ENCODE data around the gene AMY1A. TPM values are rescaled to one million over a fixed set of nuclear protein-coding genes. Genes with fewer than 3 reads are reported as not detected.
"Not testable (repeated sequence)": the region's sequence is repeated elsewhere in the genome, so short reads cannot be mapped to it uniquely, and the experiment has no call there.

Gene AMY1A
- polyA plus RNA-seq, 1 of the 3 experiments (the other 2 are of a cell fraction) = not detected

DNA sequence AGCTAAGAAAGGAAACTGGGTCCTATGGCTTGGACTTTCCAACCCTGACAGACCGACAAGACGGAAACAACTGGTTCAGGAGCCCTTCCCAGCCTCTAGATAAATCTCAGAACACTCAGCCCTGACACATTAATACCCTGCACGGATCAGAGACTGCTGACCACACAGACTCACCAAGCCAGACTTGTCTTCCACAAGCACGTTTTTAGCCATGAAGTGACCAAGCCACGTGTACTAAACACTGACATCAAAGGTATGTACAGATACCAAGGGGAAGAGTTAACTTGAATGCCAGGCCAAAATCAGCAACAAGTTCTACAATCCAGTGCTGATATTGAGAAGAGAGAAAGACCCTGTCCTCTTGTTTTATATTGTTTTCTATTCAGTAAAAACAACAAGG is 40.5 kb downstream of the AMY1A start, which contains the start of gene AMY1B:
AMY1B (minus strand) TSS at position 101 of the 400 bp plus-strand sequence. CDS start 571 bp downstream, outside the sequence.
- CTCF ChIA-PET; H3K36me3 ChIP-seq (replicated peaks in 1 of 2; ENCODE audit: control insufficient read depth in 1 of 2, insufficient read depth in 2 of 2, low read length in 1 of 2); H3K9ac ChIP-seq; POLR2A ChIA-PET; H3F3A ChIP-seq (replicated peaks; ENCODE audit: insufficient read depth); H3K4me3 ChIP-seq (ENCODE audit: low read depth in 2 of 2, low read length in 1 of 2); H3K79me2 ChIP-seq (ENCODE audit: insufficient read depth); H4K20me1 ChIP-seq (ENCODE audit: insufficient read depth); H3K27me3 ChIP-seq (ENCODE audit: insufficient read depth); H3K9me3 ChIP-seq; H3K4me2 ChIP-seq; H2AFZ ChIP-seq (ENCODE audit: low read depth); H3K4me1 ChIP-seq (ENCODE audit: control insufficient read depth in 1 of 2, insufficient read depth in 2 of 2, low read depth in 1 of 2, low read length in 1 of 2); DNase-seq; H3K27ac ChIP-seq (ENCODE audit: low read depth in 2 of 2, low read length in 1 of 2); H3K9me2 ChIP-seq: not testable (repeated sequence)
- no CpG with 5 or more reads among the region's 5 CpGs for WGBS (ENCODE audit: low lambda C conversion rate)

DNA sequence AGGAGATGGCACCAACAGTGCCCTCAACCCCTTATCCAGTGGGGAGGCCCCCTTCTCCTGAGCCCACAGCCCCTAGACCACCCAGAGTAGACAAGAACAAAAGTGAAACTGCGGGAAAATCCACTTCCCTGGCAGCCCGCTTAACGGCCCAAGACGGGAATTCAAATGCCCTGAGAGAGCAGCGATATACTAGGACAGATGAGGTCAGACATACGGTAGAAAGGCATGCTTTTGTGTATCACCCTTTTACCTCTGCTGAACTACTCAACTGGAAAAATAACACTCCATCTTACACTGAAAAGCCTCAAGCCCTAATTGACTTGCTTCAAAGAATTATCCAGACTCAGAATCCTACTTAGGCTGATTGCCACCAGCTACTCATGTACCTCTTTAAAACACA is 41.9 kb downstream of the AMY1A start:
- CTCF ChIA-PET; H3K79me2 ChIP-seq (ENCODE audit: insufficient read depth); H3K36me3 ChIP-seq (replicated peaks in 1 of 2; ENCODE audit: control insufficient read depth in 1 of 2, insufficient read depth in 2 of 2, low read length in 1 of 2); H3K9me3 ChIP-seq; DNase-seq; H3K27ac ChIP-seq (ENCODE audit: low read depth in 2 of 2, low read length in 1 of 2); H3K9ac ChIP-seq; H3K9me2 ChIP-seq; H2AFZ ChIP-seq (ENCODE audit: low read depth); H3K27me3 ChIP-seq (ENCODE audit: insufficient read depth); H3K4me3 ChIP-seq (ENCODE audit: low read depth in 2 of 2, low read length in 1 of 2); POLR2A ChIA-PET; H3F3A ChIP-seq (replicated peaks; ENCODE audit: insufficient read depth); H3K4me2 ChIP-seq; H3K4me1 ChIP-seq (ENCODE audit: control insufficient read depth in 1 of 2, insufficient read depth in 2 of 2, low read depth in 1 of 2, low read length in 1 of 2); H4K20me1 ChIP-seq (ENCODE audit: insufficient read depth): not testable (repeated sequence)
- no CpG with 5 or more reads among the region's 6 CpGs for WGBS (ENCODE audit: low lambda C conversion rate)

DNA sequence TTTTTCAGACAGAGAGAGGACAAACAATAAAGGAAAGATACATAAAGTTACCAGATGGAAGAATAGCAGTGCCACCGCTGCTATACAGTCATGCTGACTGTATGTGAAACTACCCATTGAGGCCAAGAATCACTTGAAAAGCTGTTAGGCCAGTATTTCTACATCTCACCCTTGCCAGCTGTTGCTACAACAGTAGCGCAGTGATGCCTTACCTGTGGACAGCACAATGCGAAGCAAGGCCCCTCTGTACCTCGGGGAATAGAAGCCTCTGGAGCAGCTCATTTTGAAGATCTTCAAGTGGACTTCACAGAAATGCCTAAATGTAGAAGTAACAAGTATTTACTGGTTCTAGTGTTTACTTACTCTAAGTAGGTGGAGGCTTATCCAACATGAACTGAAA is 45.1 kb downstream of the AMY1A start:
- H3K36me3 ChIP-seq (replicated peaks in 1 of 2; ENCODE audit: control insufficient read depth in 1 of 2, insufficient read depth in 2 of 2, low read length in 1 of 2); H3K27ac ChIP-seq (ENCODE audit: low read depth in 2 of 2, low read length in 1 of 2); H4K20me1 ChIP-seq (ENCODE audit: insufficient read depth); H3K79me2 ChIP-seq (ENCODE audit: insufficient read depth); H3K27me3 ChIP-seq (ENCODE audit: insufficient read depth); H3K9me3 ChIP-seq; H3K9ac ChIP-seq; POLR2A ChIA-PET; CTCF ChIA-PET; H3K9me2 ChIP-seq; DNase-seq; H3K4me2 ChIP-seq; H3F3A ChIP-seq (replicated peaks; ENCODE audit: insufficient read depth); H3K4me3 ChIP-seq (ENCODE audit: low read depth in 2 of 2, low read length in 1 of 2); H3K4me1 ChIP-seq (ENCODE audit: control insufficient read depth in 1 of 2, insufficient read depth in 2 of 2, low read depth in 1 of 2, low read length in 1 of 2); H2AFZ ChIP-seq (ENCODE audit: low read depth): not testable (repeated sequence)
- no CpG with 5 or more reads among the region's 4 CpGs for WGBS (ENCODE audit: low lambda C conversion rate)

DNA sequence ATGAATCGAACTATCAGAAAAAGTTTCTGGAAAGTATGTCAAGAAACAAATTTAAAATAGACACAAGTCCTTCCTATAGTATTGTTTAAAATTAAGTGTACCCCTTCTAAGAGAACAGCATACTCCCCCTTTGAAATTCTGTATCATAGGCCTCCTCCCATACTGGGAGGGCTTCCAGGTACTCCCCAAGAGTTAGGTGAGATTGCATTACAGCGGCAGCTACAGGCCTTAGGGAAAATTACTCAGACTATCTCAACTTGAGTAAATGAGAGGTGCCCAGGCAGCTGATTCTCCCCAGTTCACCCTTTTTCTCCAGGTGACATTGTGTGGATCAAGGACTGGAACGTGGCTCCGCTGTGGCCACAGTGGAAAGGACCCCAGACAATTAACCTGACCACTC is 45.7 kb downstream of the AMY1A start:
- H3K27ac ChIP-seq (ENCODE audit: low read depth in 2 of 2, low read length in 1 of 2); H3K4me3 ChIP-seq (ENCODE audit: low read depth in 2 of 2, low read length in 1 of 2); H3K9me2 ChIP-seq; H2AFZ ChIP-seq (ENCODE audit: low read depth); H3F3A ChIP-seq (replicated peaks; ENCODE audit: insufficient read depth); POLR2A ChIA-PET; CTCF ChIA-PET; H3K79me2 ChIP-seq (ENCODE audit: insufficient read depth); H3K4me1 ChIP-seq (ENCODE audit: control insufficient read depth in 1 of 2, insufficient read depth in 2 of 2, low read depth in 1 of 2, low read length in 1 of 2); H3K9ac ChIP-seq; H3K4me2 ChIP-seq; H3K9me3 ChIP-seq; DNase-seq; H3K27me3 ChIP-seq (ENCODE audit: insufficient read depth); H4K20me1 ChIP-seq (ENCODE audit: insufficient read depth); H3K36me3 ChIP-seq (replicated peaks in 1 of 2; ENCODE audit: control insufficient read depth in 1 of 2, insufficient read depth in 2 of 2, low read length in 1 of 2): not testable (repeated sequence)
- WGBS (ENCODE audit: low lambda C conversion rate) = no CpG with 5 or more reads among the region's 4 CpGs

DNA sequence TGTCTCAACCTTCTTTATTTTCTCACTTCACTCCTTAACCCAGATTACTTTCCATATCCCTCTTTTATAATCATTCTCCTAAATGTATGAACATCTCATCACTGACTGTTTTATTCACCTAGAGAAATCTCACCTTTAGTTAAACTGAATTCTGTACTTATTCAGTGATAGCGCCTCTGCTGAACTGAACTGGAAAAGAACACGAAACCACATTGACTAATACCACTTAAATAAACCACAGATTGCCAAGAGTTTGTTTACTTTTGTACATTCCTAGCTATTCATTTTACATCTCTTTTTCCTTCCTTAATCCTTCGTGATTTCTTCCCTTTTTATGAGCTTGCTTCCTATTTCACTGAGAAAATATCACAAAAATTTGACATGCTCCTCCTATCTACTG is 52.1 kb downstream of the AMY1A start:
- H3K36me3 ChIP-seq (replicated peaks in 1 of 2; ENCODE audit: control insufficient read depth in 1 of 2, insufficient read depth in 2 of 2, low read length in 1 of 2); H3K4me1 ChIP-seq (ENCODE audit: control insufficient read depth in 1 of 2, insufficient read depth in 2 of 2, low read depth in 1 of 2, low read length in 1 of 2); H3K79me2 ChIP-seq (ENCODE audit: insufficient read depth); H3K9ac ChIP-seq; H3K9me2 ChIP-seq; H3K9me3 ChIP-seq; H3K4me3 ChIP-seq (ENCODE audit: low read depth in 2 of 2, low read length in 1 of 2); CTCF ChIA-PET; H3F3A ChIP-seq (replicated peaks; ENCODE audit: insufficient read depth); H3K4me2 ChIP-seq; H3K27ac ChIP-seq (ENCODE audit: low read depth in 2 of 2, low read length in 1 of 2); DNase-seq; H4K20me1 ChIP-seq (ENCODE audit: insufficient read depth); POLR2A ChIA-PET; H2AFZ ChIP-seq (ENCODE audit: low read depth); H3K27me3 ChIP-seq (ENCODE audit: insufficient read depth): not testable (repeated sequence)
- WGBS (ENCODE audit: low lambda C conversion rate) = no CpG with 5 or more reads among the region's 3 CpGs

DNA sequence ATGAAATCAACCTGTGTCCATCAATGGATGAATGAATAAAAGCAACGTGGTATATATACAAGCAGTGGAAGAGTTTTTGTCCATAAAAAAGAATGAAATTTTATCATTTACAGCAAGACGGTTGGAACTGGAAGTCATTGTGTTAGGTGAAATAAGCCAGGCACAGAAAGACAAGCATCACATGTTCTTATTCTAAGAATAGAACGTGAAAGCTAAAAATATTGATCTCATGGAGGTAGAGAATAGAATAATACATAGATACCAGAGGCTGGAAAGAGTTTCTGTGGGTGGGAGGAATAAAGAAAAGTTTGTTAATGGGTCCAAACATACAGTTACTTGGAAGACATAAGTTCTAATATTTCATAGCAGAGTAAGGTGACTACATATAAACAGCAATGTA is 54.8 kb downstream of the AMY1A start:
- not testable (repeated sequence) for H3K79me2 ChIP-seq (ENCODE audit: insufficient read depth); H3K9me2 ChIP-seq

More for the DNA sequence above, 54.8 kb downstream of the AMY1A start:
- POLR2A ChIA-PET; H3K4me3 ChIP-seq (ENCODE audit: low read depth in 2 of 2, low read length in 1 of 2); H2AFZ ChIP-seq (ENCODE audit: low read depth); H3K9me3 ChIP-seq; DNase-seq; H3K9ac ChIP-seq; CTCF ChIA-PET; H4K20me1 ChIP-seq (ENCODE audit: insufficient read depth); H3F3A ChIP-seq (replicated peaks; ENCODE audit: insufficient read depth); H3K4me1 ChIP-seq (ENCODE audit: control insufficient read depth in 1 of 2, insufficient read depth in 2 of 2, low read depth in 1 of 2, low read length in 1 of 2); H3K36me3 ChIP-seq (replicated peaks in 1 of 2; ENCODE audit: control insufficient read depth in 1 of 2, insufficient read depth in 2 of 2, low read length in 1 of 2); H3K4me2 ChIP-seq; H3K27me3 ChIP-seq (ENCODE audit: insufficient read depth); H3K27ac ChIP-seq (ENCODE audit: low read depth in 2 of 2, low read length in 1 of 2): not testable (repeated sequence)
- WGBS (ENCODE audit: low lambda C conversion rate) = no CpG with 5 or more reads among the region's 3 CpGs

Data from SK-N-SH (cell line).